GM21529 (cell line): Measurements from ENCODE around the gene OLIG2.

ENCODE experiments used
- ATAC-seq: cut with Tn5 transposase; IDR thresholded peaks from one replicate; pipeline ENCODE4 v1.9.1; 2021; ENCODE audit not compliant: unreplicated experiment

Gene OLIG2

DNA sequence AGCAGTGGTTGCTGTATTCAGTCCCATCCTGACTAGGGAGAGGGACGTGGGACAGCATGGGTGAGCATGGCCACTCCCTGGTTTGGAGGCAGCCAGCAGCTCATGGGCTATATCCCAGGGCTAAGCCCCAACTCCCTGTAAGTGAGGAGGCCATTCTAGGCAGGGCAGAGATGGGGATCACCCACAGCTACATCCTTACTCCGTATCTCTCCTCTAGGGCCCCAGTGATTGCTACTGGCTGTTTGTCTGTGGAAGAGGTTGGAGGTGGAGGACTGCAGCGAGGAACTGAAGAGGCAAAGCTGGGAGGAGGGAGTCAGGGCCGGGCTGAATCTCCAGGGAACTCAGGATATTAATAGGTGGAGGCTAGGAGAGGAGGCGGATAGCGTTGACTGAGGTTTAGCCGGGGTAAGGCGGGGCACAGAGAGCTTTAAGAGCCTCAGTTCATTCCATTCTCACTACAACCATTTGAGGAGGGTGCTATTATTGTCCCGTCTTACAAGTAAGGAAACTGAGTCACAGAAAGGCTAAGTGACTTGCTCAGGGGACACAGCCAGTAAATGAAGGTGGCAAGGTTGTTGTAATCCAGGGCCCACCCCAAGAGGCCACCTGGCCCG, 6.8 kb downstream of the OLIG2 start:
- no peak for ATAC-seq

DNA sequence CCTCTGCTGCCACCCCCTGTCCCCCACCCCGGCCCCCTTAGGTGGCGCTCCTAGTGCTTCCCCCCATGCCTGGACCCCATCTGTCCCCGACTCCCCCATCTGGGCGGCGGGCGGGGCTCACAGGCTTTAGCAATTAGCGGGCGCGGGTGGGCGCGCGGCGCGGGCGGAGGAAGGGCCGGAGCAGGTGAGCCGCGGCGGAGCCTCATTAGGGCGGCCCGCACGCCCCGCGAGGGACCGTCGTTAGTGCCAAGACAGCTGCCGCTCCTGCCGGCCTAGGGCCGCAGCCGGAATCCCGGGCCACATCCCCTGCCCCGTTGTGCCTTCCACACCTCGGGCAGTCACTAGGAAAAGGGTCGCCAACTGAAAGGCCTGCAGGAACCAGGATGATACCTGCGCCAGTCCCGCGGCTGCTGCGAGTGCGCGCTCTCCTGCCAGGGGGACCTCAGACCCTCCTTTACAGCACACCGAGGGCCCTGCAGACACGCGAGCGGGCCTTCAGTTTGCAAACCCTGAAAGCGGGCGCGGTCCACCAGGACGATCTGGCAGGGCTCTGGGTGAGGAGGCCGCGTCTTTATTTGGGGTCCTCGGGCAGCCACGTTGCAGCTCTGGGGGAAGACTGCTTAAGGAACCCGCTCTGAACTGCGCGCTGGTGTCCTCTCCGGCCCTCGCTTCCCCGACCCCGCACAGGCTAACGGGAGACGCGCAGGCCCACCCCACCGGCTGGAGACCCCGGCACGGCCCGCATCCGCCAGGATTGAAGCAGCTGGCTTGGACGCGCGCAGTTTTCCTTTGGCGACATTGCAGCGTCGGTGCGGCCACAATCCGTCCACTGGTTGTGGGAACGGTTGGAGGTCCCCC, 7.6 kb downstream of the OLIG2 start:
- ATAC-seq = no peak

GRCh38 chr21:33033961-33034413, 8.3 kb downstream of the OLIG2 start:
- no peak for ATAC-seq

DNA sequence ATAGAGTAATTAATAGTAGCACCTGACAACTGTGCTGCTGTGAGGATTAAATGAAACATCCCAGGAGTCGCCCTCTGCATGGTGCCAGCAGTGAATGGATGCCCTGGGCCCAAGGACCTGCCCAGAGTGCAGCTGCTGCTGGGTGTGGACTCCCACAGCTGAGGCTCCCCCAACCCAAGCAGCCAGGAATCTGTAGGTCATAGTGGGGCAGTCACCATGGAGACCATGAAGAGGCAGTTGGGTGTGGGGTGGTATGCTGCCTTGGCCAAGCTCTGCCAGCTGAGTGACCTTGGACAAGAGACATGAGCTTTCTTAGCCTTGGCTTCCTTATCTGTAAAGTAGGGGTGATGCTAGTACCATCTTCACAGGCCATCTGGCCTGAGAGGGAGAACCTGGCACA, 9.4 kb downstream of the OLIG2 start:
- ATAC-seq = no peak

- ATAC-seq = no peak
Measured at GRCh38 chr21:33036430-33037162, 10.9 kb downstream of the OLIG2 start.

DNA sequence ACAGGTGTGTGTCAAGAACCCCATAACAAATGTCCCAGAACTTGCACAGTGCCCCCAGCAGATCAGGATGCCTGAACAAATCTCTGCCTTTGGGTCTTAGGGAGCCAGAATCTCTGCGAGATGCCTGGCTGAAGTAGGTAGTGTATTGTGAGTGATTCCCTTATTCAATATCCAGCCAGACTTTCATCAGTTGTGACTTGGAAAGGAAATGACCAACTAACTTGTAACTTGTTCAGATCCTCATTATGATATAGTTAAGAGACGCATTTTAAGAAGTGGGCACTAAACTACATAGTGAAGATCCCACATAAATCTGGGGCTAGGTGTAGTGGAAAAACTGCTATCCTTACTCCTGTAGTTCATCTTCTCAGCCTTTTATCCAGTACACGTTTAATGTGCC, 11.8 kb downstream of the OLIG2 start:
- ATAC-seq = no peak

DNA sequence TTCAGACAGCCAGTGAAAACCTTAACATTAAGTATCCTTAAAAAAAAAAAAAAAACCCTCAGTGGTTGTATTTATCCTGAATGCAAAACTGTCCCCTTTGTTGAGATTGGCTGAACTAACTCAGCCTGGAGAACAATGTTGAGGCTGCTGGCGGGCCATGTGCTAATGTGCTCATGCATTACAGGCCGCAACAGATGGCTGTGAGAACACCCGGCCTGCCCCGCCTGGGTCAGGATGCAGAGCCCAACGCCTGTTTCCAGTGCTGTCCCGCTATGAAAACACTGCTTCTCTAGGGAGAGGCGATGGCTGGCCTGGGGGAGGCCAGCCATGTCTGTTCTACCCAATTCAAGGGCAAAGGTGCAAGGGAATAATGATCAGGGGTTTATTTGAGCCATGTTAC, 13.8 kb downstream of the OLIG2 start:
- ATAC-seq = no peak

DNA sequence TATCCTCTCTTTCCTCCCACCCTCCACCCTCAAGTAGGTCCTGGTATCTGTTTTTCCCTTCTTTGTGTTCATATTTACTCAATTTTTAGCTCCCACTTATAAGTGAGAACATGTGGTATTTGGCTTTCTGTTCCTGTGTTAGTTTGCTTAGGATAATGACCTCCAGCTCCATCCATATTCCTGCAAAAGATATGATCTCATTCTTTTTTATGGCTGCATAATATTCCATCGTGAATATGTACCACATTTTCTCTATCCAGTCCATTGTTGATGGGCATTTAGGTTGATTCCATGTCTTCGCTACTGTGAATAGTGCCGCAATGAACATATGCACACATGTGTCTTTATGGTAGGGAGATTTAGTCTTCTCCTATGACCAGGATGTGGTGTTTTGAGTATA, 14.5 kb downstream of the OLIG2 start:
- no peak for ATAC-seq

DNA sequence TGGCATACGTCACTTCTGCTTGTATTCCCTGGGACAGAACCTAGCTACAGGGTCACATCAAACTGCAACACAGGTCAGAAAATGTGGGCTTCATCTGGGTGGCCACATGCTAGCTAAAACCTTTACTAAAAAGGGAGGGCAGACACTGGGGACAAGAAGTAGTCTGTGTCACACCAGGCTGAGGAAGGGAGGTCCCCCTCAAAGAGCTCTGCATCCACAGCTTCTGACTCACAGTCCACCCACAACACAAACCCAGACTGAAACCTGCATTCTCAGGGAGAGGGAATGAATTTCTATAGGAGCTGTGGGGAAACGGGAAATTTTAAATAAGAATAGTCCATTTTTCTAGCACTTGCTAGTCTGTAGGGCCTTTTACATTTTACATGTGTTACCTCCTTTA, 16.2 kb downstream of the OLIG2 start:
- ATAC-seq = no peak

- ATAC-seq = no peak
Measured at GRCh38 chr21:33042812-33043211, 17.1 kb downstream of the OLIG2 start.

DNA sequence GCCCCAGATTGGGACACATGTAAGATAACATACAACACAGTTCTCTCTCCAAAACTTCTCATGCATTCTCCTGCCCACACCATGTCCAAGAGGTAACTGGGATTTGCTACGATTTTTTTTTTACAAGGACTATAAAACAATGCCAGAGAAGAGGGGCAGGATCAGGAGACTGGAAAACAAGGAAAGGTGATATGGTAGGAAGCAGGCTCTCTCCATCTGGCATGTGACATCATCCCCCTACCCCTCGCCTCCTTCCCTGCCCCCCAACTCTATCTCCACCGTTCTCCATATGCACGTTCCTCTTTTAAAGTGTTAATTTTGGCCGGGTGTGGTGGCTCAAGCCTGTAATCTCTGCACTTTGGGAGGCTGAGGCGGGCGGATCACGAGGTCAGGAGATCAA, 20.7 kb downstream of the OLIG2 start:
- no peak for ATAC-seq

- no peak for ATAC-seq
Measured at GRCh38 chr21:33047231-33047630, 21.5 kb downstream of the OLIG2 start.

DNA sequence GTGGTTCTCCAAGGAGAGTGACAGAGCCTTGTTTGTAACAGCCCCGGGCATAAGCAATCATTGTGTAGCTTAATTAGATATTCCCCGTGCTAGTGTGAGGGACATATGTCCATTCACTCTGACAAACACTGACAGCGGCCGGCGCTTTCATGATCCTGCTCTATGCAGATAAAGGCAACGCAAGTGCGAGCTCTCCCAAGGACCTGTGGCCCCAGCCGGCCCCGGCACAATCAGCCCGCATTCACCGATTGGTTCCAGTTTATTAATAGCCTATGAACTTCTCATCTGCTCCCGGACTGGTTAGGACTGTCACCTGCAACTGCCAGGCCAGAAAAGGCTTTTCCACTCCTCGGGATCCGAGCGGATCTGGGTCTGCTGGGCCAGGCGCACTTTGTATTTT, 26.2 kb downstream of the OLIG2 start:
- ATAC-seq = no peak

DNA sequence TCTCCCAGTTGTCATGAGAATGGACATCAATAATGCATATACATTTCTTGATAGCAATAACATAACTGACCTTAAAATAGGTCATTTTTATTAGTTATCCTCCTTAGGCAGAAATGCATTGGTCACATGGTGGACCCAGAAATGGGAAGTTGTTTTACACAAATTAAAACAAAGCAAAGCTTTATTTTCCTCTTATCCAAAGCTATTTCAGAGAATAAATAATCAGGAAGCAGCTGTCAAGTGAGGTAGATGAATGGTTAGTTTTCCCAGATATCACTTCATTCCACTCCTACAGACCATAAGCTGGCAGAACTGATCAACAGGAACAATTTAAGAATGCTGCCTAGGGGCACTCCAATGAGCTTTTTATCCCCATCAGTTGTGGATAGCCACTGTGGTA, 28.2 kb downstream of the OLIG2 start:
- ATAC-seq = no peak

DNA sequence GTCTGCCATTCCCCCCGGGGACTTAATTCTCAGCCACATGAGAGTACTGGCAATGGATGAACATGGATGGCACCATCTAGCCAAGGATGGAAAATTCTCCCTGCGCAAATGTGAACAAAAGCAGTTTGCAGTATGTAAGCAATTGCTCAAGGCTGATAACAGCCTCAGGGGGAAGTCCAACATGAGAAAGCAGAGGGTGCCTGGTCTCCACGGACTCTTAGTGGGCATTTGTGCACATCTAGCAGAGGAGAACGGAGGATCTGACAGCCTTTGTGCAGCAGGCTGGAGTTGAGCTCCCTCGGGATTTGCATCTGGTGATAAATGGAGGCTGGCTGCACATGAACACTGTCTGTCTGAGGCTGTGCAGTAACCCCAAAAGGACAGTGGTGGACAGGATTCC, 30.3 kb downstream of the OLIG2 start:
- ATAC-seq = no peak

GRCh38 chr21:33057385-33057940, 31.7 kb downstream of the OLIG2 start:
- ATAC-seq = no peak

- no peak for ATAC-seq
Measured at GRCh38 chr21:33058527-33058926, 32.8 kb downstream of the OLIG2 start.

- no peak for ATAC-seq
Measured at GRCh38 chr21:33058957-33059356, 33.2 kb downstream of the OLIG2 start.

- no peak for ATAC-seq
Measured at GRCh38 chr21:33059380-33059841, 33.7 kb downstream of the OLIG2 start.

- ATAC-seq = no peak
Measured at GRCh38 chr21:33061233-33061632, 35.5 kb downstream of the OLIG2 start.

DNA sequence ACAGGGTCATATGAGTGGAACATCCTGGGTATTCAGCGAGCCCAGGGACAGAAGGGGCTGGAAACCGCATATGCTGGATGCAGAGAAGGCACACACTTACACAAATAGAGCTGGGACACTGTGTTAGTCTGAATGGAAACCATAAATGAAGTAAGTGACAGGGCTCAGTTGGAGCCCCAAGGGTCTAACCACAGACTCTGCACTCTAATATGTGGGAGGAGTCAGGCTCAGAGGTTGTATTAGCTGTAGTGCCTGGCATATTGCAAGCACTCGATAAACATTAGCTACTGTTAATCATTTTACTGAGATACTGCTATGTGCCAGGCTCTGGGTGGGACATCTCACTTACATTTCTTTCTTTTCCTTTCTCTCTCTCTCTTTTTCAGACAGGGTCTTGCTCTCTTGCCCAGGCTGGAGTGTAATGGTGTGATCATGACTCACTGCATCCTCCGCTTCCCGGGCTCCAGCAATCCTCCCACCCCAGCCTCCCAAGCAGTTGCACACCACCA, 37.7 kb downstream of the OLIG2 start:
- no peak for ATAC-seq
